ENCODE data around the gene MYLK.

DNA sequence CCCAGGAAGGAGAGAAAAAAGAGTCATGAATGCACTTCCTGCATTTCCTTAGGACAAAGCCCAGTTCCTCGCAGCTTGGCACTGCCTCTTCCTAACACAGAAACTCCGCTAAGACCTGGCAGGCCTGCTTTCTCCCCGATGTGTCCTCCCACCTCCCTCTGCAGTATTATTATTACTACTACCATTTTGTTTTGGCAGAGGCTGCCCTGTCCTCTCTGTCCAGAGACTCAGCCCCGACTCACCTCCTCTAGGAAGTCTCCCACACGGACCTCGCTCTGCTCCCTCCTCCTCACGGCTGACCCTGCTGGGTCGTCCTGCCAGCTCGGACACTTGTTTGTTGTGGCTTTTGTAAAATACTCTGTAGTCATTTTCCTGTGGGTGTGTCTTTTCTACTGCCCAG lies 192.1 kb downstream of the MYLK start:
- TF ChIP-seq TAF1 (IDR thresholded peaks at IDR 0.05; ENCODE audit: borderline replicate concordance, insufficient read depth, low read length) (no peak), SIN3A (IDR thresholded peaks at IDR 0.05; ENCODE audit: borderline replicate concordance, insufficient read depth, low read length) (no peak), FOXP2 (optimal IDR thresholded peaks at IDR 0.05; ENCODE audit: borderline replicate concordance, extremely low read depth, extremely low read length, insufficient read depth) (no peak), POLR2AphosphoS5 (IDR thresholded peaks at IDR 0.05; ENCODE audit: low read depth, low read length) (no peak)
- TF ChIP-seq, protein P1, sequence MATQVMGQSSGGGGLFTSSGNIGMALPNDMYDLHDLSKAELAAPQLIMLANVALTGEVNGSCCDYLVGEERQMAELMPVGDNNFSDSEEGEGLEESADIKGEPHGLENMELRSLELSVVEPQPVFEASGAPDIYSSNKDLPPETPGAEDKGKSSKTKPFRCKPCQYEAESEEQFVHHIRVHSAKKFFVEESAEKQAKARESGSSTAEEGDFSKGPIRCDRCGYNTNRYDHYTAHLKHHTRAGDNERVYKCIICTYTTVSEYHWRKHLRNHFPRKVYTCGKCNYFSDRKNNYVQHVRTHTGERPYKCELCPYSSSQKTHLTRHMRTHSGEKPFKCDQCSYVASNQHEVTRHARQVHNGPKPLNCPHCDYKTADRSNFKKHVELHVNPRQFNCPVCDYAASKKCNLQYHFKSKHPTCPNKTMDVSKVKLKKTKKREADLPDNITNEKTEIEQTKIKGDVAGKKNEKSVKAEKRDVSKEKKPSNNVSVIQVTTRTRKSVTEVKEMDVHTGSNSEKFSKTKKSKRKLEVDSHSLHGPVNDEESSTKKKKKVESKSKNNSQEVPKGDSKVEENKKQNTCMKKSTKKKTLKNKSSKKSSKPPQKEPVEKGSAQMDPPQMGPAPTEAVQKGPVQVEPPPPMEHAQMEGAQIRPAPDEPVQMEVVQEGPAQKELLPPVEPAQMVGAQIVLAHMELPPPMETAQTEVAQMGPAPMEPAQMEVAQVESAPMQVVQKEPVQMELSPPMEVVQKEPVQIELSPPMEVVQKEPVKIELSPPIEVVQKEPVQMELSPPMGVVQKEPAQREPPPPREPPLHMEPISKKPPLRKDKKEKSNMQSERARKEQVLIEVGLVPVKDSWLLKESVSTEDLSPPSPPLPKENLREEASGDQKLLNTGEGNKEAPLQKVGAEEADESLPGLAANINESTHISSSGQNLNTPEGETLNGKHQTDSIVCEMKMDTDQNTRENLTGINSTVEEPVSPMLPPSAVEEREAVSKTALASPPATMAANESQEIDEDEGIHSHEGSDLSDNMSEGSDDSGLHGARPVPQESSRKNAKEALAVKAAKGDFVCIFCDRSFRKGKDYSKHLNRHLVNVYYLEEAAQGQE (IDR thresholded peaks at IDR 0.05; ENCODE audit: insufficient read depth in 1 of 2, low read depth in 2 of 2, low read length in 2 of 2) = no peak

Measured in PFSK-1 (cell line).